NCI-H1417 (cell line): Measurements from ENCODE around the gene TACR2.

Experiments
- DNase-seq, 3 experiments: peaks; one replicate each; lab custom pipeline; 2025; lab: John Stamatoyannopoulos, UW

TACR2 gene

DNA sequence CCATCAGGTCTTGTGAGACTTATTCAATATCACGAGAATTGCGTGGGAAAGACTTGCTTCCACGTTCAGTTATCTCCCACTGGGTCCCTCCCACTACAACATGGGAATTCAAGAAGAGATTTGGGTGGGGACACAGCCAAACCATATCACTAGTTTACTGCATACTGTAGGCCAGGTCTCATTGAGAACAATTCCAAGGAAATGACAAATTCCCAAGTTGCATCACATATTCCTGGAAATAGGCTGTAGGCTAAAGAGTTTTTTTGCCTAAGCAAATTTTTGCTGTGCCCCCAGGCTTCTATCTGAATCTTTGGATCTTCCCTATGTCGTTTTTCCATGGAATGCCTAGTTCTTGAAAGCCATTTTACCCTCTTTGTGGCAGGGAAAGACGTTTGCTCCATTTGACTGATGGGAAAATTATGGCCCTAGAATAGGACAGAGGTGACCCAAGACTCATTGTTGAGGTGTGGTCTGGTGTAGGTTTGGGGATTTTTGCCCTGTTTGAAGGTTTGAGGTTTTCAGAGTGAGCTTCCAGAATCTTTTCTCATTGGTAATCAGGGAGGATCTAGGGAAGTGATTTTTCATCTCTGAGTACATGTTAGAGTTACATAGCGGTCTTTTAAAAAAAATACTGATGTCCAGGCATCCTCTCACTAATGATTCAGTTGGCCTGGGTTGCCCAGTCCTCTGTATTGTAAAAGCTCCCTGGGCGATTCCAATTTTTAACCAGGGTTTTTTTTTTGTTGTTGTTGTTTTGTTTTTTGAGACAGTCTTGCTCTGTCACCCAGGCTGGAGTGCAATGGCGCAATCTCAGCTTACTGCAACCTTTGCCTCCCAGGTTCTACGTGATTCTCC, 44.4 kb downstream of the TACR2 start:
- no peak for DNase-seq

DNA sequence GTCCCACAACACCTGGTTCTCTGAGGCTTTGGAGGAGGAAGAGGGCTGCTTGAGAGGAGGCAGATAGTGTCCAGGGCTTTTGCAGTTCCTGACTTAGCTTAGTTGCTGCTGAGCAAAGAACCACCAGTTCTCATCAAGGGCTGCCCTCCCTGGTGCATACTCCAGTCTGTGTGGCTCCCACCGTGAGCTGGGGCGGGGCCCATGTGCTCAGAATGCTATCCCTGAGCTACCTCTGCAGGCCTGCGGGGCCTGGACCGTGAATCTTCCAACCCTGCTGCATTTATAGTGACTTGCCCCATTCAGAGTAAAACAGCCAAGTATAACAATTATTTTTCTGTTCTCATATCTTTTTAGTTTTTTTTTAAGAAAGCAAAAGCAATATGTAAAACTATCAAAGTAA, 49.2 kb downstream of the TACR2 start:
- DNase-seq = no peak

- no peak for DNase-seq
Observed at GRCh38 chr10:69366738-69367137, 50.0 kb downstream of the TACR2 start.

DNA sequence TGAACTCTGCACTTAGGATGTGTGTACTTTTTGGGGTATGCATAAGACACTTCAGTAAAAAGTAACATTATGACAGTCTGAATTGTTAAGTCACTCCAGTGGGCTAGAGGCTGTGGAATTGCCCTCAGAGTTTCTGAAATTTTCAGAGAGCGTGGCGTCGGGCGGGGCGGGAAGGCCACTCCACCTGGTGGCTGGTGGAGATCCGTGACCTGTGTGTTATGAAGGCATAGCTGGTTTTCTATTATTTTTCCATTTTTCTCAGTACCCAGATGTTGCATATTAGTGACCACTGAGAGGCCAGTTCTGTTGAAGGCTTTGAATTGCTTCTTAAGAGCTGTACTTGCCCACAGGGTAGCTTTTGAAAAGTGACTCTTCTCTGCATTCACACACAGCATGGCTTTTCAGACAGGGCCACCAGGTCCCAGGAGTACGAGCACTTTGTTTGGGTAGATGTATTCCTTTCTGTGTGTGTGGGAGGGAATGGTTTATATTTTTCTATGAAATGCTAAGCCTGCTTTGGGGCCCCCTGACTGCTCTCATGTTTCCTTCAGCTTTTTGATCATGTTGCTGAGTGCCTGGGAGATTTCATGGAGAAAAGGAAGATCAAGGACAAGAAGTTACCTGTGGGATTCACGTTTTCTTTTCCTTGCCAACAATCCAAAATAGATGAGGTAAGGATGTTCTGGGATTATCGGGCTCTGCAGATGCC, 52.3 kb downstream of the TACR2 start:
- no peak for DNase-seq

GRCh38 chr10:69363666-69364065, 53.1 kb downstream of the TACR2 start:
- DNase-seq = no peak

DNA sequence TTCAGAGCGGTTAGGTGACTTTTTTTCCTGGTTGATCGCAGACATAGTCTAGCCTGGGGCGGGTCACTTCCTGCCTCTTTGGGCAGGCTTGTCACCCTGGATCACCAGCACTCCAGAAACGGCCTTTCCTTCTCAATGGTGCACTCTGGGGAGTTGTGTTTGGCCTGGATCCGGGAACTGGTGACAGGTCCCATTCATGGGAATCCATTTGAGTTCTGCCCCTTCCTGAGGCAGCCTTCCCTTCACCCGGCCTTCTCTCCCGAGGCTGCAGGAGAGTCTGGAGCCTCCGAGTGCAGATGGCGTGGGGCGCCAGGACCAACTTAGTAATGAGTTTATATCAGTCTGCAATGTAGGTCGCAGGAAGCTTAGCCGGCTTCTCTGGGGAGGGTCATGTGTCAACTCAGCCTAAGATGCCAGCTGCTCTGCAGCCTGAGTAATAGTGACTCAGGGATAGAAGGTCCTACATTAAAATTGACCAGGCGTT, 54.2 kb downstream of the TACR2 start:
- DNase-seq = no peak

- DNase-seq = no peak
Observed at GRCh38 chr10:69361303-69361614, 55.5 kb downstream of the TACR2 start.

GRCh38 chr10:69360485-69361302, 56.0 kb downstream of the TACR2 start:
- no peak for DNase-seq

DNA sequence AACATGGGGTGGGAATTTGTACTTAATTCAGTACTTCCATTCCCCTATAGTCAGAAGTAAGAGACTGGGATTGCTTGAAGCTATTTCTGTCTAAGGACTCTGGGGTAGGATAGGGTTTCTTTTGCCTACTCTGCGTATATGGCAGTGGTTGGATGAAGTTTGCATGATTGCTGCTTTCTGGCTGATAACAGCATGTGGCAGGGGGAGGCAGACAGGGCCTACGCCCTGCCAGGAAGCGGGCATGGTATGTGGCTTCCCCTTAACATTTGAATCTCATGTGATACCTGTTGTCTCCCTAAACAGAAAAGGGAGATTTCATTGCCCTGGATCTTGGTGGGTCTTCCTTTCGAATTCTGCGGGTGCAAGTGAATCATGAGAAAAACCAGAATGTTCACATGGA, 57.1 kb downstream of the TACR2 start:
- DNase-seq = no peak

GRCh38 chr10:69359148-69359547, 57.6 kb downstream of the TACR2 start:
- DNase-seq = no peak

DNA sequence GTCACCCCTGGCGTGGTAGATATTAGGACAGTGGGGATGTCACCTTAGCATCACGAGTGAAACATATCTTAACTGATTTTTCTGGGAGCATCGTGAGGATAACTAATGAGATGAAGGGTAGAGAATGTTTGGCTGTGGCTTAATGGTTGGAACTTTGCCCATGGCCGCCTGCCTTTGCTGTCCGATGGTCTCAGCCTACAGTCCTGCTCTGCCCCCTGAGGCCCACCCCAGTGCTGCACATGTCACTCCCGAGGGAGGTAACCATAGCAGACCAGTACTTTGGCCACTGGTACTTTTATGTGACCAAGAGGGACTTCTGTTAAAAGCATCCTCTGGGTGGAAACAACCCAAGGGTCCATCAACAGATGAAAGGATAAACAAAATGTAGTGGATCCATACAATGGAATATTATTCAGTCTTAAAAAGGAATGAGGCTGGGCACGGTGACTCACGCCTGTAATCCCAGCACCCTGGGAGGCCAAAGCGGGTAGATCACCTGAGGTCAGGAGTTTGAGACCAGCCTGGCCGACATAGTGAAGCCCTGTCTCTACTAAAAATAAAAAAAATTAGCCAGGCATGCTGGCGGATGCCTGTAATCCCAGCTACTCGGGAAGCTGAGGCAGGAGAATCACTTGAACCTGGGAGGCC, 58.4 kb downstream of the TACR2 start:
- DNase-seq = no peak

GRCh38 chr10:69356187-69356586, 60.5 kb downstream of the TACR2 start:
- DNase-seq = no peak

GRCh38 chr10:69353977-69354635, 62.6 kb downstream of the TACR2 start:
- DNase-seq = no peak
